ENCODE data around the gene UBAC2. TPM values are rescaled to one million over a fixed set of nuclear protein-coding genes. Genes with fewer than 3 reads are reported as not detected.

UBAC2 gene
- polyA plus RNA-seq, 1 donor, result 93.5 TPM

- DNase-seq, result no peak
These were observed 111.3 kb downstream of the UBAC2 start for GRCh38 chr13:99311748-99312492.

GRCh38 chr13:99312493-99312883 lies 111.8 kb downstream of the UBAC2 start:
- no peak for DNase-seq

GRCh38 chr13:99313501-99313900 lies 112.8 kb downstream of the UBAC2 start:
- no peak for DNase-seq

- DNase-seq, result no peak
These were observed 113.3 kb downstream of the UBAC2 start for GRCh38 chr13:99313941-99314340.

GRCh38 chr13:99314640-99315176 lies 114.1 kb downstream of the UBAC2 start:
- DNase-seq, result no peak

- no peak for DNase-seq
These were observed 114.5 kb downstream of the UBAC2 start for GRCh38 chr13:99315186-99315585.

GRCh38 chr13:99316224-99316623 lies 115.6 kb downstream of the UBAC2 start:
- DNase-seq, result no peak

- no peak for DNase-seq
These were observed 116.1 kb downstream of the UBAC2 start for GRCh38 chr13:99316657-99317256.

GRCh38 chr13:99320693-99321481 lies 120.2 kb downstream of the UBAC2 start:
- DNase-seq, result no peak

GRCh38 chr13:99321709-99322108 lies 121.1 kb downstream of the UBAC2 start:
- DNase-seq, result no peak

- DNase-seq, result no peak
These were observed 121.8 kb downstream of the UBAC2 start for GRCh38 chr13:99322297-99323103.

GRCh38 chr13:99323488-99323887 lies 122.8 kb downstream of the UBAC2 start:
- DNase-seq, result no peak

- DNase-seq, result no peak
These were observed 125.4 kb downstream of the UBAC2 start for GRCh38 chr13:99326012-99326411.

- DNase-seq, result no peak
These were observed 126.5 kb downstream of the UBAC2 start for GRCh38 chr13:99327126-99327525.

GRCh38 chr13:99327761-99328160 lies 127.1 kb downstream of the UBAC2 start:
- no peak for DNase-seq

- no peak for DNase-seq
These were observed 128.8 kb downstream of the UBAC2 start for GRCh38 chr13:99329477-99329876.

- DNase-seq, result no peak
These were observed 130.3 kb downstream of the UBAC2 start for GRCh38 chr13:99330942-99331341.

- DNase-seq, result no peak
These were observed 131.2 kb downstream of the UBAC2 start for GRCh38 chr13:99331881-99332293.

- no peak for DNase-seq
These were observed 131.8 kb downstream of the UBAC2 start for GRCh38 chr13:99332456-99332855.

GRCh38 chr13:99334221-99334620 lies 133.6 kb downstream of the UBAC2 start:
- no peak for DNase-seq

- no peak for DNase-seq
These were observed 134.4 kb downstream of the UBAC2 start for GRCh38 chr13:99335087-99335486.

- DNase-seq, result no peak
These were observed 134.9 kb downstream of the UBAC2 start for GRCh38 chr13:99335603-99336002.

All from left kidney (tissue), 2 donors.